ENCODE measurements around the gene GPANK1. TPM values are rescaled to one million over a fixed set of nuclear protein-coding genes. Genes with fewer than 3 reads are reported as not detected.

The GPANK1 gene
- total RNA-seq, 1 experiment from 2014 or later: 29.1 TPM

- TF ChIP-seq IRF1 (CRISPR knock-in tag; IDR thresholded peaks at IDR 0.05): no peak
- no peak for TF ChIP-seq TP53 (CRISPR knock-in tag; IDR thresholded peaks at IDR 0.05)
- no peak for TF ChIP-seq SMAD3 (CRISPR knock-in tag; IDR thresholded peaks at IDR 0.05; ENCODE audit: borderline replicate concordance)
- no peak for TF ChIP-seq ZNF232 (CRISPR knock-in tag; IDR thresholded peaks at IDR 0.05)
- no peak for TF ChIP-seq CREM (CRISPR knock-in tag; IDR thresholded peaks at IDR 0.05)
- no peak for TF ChIP-seq E2F1 (CRISPR knock-in tag; IDR thresholded peaks at IDR 0.05)
- no peak for TF ChIP-seq ZNF281 (CRISPR knock-in tag; IDR thresholded peaks at IDR 0.05)
- no peak for TF ChIP-seq USF2 (CRISPR knock-in tag; IDR thresholded peaks at IDR 0.05)
- TF ChIP-seq ZNF512 (CRISPR knock-in tag; IDR thresholded peaks at IDR 0.05; ENCODE audit: borderline replicate concordance): no peak
- TF ChIP-seq ATF3 (CRISPR knock-in tag; conservative IDR thresholded peaks at IDR 0.05): no peak
Observed at GRCh38 chr6:31654574-31655348, 10.0 kb downstream of the GPANK1 start (continued).

- ChIA-PET POLR2A (interaction anchor here (0.6 to 2.1 kb wide), 11 partner anchors 8 to 210 kb away, joined by 3 to 11 read pairs (median 4); partner anchors contain the start of genes ATP6V1G2, C6orf47, DDAH2 and DDX39B), CTCF (interaction anchor here (0.6 to 2.3 kb wide), 8 partner anchors 8 to 210 kb away, joined by 3 to 14 read pairs (median 5); partner anchors contain the start of genes C6orf47, GPANK1 and NEU1)
- H3K27me3 Mint-ChIP-seq (ENCODE audit: low read depth): no peaks in the 10 kb centered on the region
- peak overlapping the region; percentile 100 for H3K27ac Mint-ChIP-seq
- H3K4me1 Mint-ChIP-seq: peaks cover 20% of the 10 kb centered on the region
- no peaks in the 10 kb centered on the region for H3K9me3 Mint-ChIP-seq
- H3K4me3 Mint-ChIP-seq: peak overlapping the region; percentile 91
- peaks cover 26% of the 10 kb centered on the region for H3K36me3 Mint-ChIP-seq
- peak; percentile 81 for DNase-seq (ENCODE audit: low spot score)
- TF ChIP-seq MLX (CRISPR knock-in tag; IDR thresholded peaks at IDR 0.05) (no peak), ETV6 (CRISPR knock-in tag; IDR thresholded peaks at IDR 0.05) (peak; percentile 10; the same call in 1 of the 2 replicates), MAX (CRISPR knock-in tag; IDR thresholded peaks at IDR 0.05) (no peak)
- ATAC-seq: peak; percentile 79
Observed at GRCh38 chr6:31652925-31653724, 11.7 kb downstream of the GPANK1 start.

Measured in WTC11 (cell line).